ENCODE measurements around the gene UNC50. TPM values are rescaled to one million over a fixed set of nuclear protein-coding genes. Genes with fewer than 3 reads are reported as not detected.

Gene UNC50
- total RNA-seq, 4 donors from 2014 or later = 40.3 to 55.7 (median 46.0) TPM

- ATAC-seq = no peak
- Histone ChIP-seq H3K4me1 (no peaks in the 10 kb centered on the region), H3K36me3 (peaks cover 0 to 39% of the 10 kb centered on the region in 2 donors), H3K27ac (no peak overlapping the region), H3K27me3 (no peaks in the 10 kb centered on the region), H3K4me3 (no peak overlapping the region), H3K9me3 (peaks cover 0 to 4% (median 0%) of the 10 kb centered on the region in 3 donors)
- TF ChIP-seq POLR2A (IDR thresholded peaks at IDR 0.05) (no peak), EP300 (IDR thresholded peaks at IDR 0.05) (no peak)
- WGBS, 2 donors (ENCODE audit: low coverage in 1 of 2) = 96 to 97% methylated on average over 3 of the region's 3 CpGs
Measured at GRCh38 chr2:98664323-98664722, 55.9 kb downstream of the UNC50 start.

- H3K36me3 ChIP-seq = peaks cover 0 to 38% of the 10 kb centered on the region in 2 donors
- TF ChIP-seq POLR2AphosphoS5 (IDR thresholded peaks at IDR 0.05) = no peak
- TF ChIP-seq CTCF (IDR thresholded peaks at IDR 0.05) = no peak
- TF ChIP-seq POLR2A (IDR thresholded peaks at IDR 0.05) = no peak
- TF ChIP-seq EP300 (IDR thresholded peaks at IDR 0.05) = no peak
- H3K27ac ChIP-seq = no peak overlapping the region
- ATAC-seq = no peak
- H3K9me3 ChIP-seq = peaks cover 0 to 2% (median 0%) of the 10 kb centered on the region in 3 donors
- no peaks in the 10 kb centered on the region for H3K4me1 ChIP-seq
- no peaks in the 10 kb centered on the region for H3K27me3 ChIP-seq
- no peak overlapping the region for H3K4me3 ChIP-seq
- 67 to 71% methylated on average over 3 of the region's 3 CpGs for WGBS, 2 donors (ENCODE audit: low coverage in 1 of 2)
Measured at GRCh38 chr2:98665677-98666076, 57.3 kb downstream of the UNC50 start.

Other genes starting within 250 kb of the UNC50 start
- 10 to 100 TPM; 30.2 to 45.1 (median 37.8) TPM for gene INPP4A, start 163.7 kb upstream of the UNC50 start, total RNA-seq
- gene COA5, start 77 bp upstream of the UNC50 start, total RNA-seq = 10 to 100 TPM; 35.1 to 64.9 (median 42.3) TPM
- gene MGAT4A, start 122.5 kb downstream of the UNC50 start, total RNA-seq = 10 to 100 TPM; 12.7 to 33.0 (median 21.2) TPM

Measured in gastroesophageal sphincter (tissue), 4 donors.